ENCODE measurements around the gene STX11. TPM values are rescaled to one million over a fixed set of nuclear protein-coding genes. Genes with fewer than 3 reads are reported as not detected.

STX11 gene
- total RNA-seq: 10 to 100 TPM; 17.2 to 17.5 TPM

GRCh38 chr6:144149894-144150709 lies at the start of gene STX11:
Gene STX11 (plus strand): TSS chr6:144150517. CDS start chr6:144186628, 36,111 bp downstream.
- peak within 1 kb of the TSS; percentile 93 for H3K27ac Mint-ChIP-seq
- H3K27me3 Mint-ChIP-seq (ENCODE audit: low read depth): no peaks in the 10 kb centered on the region
- peaks cover 30% of the 10 kb centered on the region for H3K36me3 Mint-ChIP-seq (ENCODE audit: low read depth)
- CTCF ChIA-PET: interaction anchor here (0.7 to 1.2 kb wide), 2 partner anchors 43 to 67 kb away, joined by 3 to 4 read pairs; no protein-coding TSS in a partner anchor
- DNase-seq: peak; percentile 91
- no peaks in the 10 kb centered on the region for H3K9me3 Mint-ChIP-seq
- peak within 1 kb of the TSS; percentile 81 for H3K4me3 Mint-ChIP-seq
- peaks cover 40% of the 10 kb centered on the region for H3K4me1 Mint-ChIP-seq (ENCODE audit: low read depth)
- intact Hi-C loops (cut with micrococcal nuclease): loop anchor here (2.0 to 10.0 kb wide), 4 partner anchors 185 to 1205 kb away; partner anchors contain the start of genes ADAT2, HIVEP2 and PEX3

- Mint-ChIP-seq H3K9me3 (no peaks in the 10 kb centered on the region), H3K36me3 (ENCODE audit: low read depth) (no peaks in the 10 kb centered on the region), H3K4me3 (no peak overlapping the region), H3K4me1 (ENCODE audit: low read depth) (peaks cover 11% of the 10 kb centered on the region), H3K27ac (no peak overlapping the region), H3K27me3 (ENCODE audit: low read depth) (no peaks in the 10 kb centered on the region)
- CTCF ChIA-PET: interaction anchor here (0.7 to 8.7 kb wide), 2 partner anchors 11 to 116 kb away, joined by 3 to 46 read pairs; no protein-coding TSS in a partner anchor
- DNase-seq: no peak
- intact Hi-C loops (cut with micrococcal nuclease): loop anchor here (10.0 kb wide), 2 partner anchors 832 to 1112 kb away; no protein-coding TSS in a partner anchor
These were observed 47.2 kb upstream of the STX11 start for GRCh38 chr6:144103026-144103563.

- CTCF ChIA-PET: interaction anchor here (0.8 to 6.6 kb wide), 7 partner anchors 10 to 376 kb away, joined by 3 to 105 read pairs (median 5); no protein-coding TSS in a partner anchor
- DNase-seq: no peak
- Mint-ChIP-seq H3K4me3 (no peak overlapping the region), H3K4me1 (ENCODE audit: low read depth) (peaks cover 11% of the 10 kb centered on the region), H3K27me3 (ENCODE audit: low read depth) (no peaks in the 10 kb centered on the region), H3K27ac (no peak overlapping the region), H3K36me3 (ENCODE audit: low read depth) (no peaks in the 10 kb centered on the region), H3K9me3 (no peaks in the 10 kb centered on the region)
- intact Hi-C loops (cut with micrococcal nuclease): loop anchor here (2.0 to 10.0 kb wide), 3 partner anchors 180 to 1110 kb away; partner anchors contain the start of gene UTRN
These were observed 45.8 kb upstream of the STX11 start for GRCh38 chr6:144104488-144104887.

GRCh38 chr6:144104898-144105487 lies 45.3 kb upstream of the STX11 start:
- Mint-ChIP-seq H3K4me3 (no peak overlapping the region), H3K27ac (no peak overlapping the region), H3K4me1 (ENCODE audit: low read depth) (peaks cover 11% of the 10 kb centered on the region), H3K9me3 (no peaks in the 10 kb centered on the region), H3K36me3 (ENCODE audit: low read depth) (no peaks in the 10 kb centered on the region), H3K27me3 (ENCODE audit: low read depth) (no peaks in the 10 kb centered on the region)
- peak; percentile 48 for DNase-seq
- CTCF ChIA-PET: interaction anchor here (0.5 to 6.6 kb wide), 9 partner anchors 7 to 375 kb away, joined by 3 to 105 read pairs (median 4); no protein-coding TSS in a partner anchor
- intact Hi-C loops (cut with micrococcal nuclease): loop anchor here (1.0 to 10.0 kb wide), 10 partner anchors 26 to 1110 kb away; partner anchors contain the start of gene UTRN

- Mint-ChIP-seq H3K4me1 (ENCODE audit: low read depth) (peaks cover 11% of the 10 kb centered on the region), H3K27me3 (ENCODE audit: low read depth) (no peaks in the 10 kb centered on the region), H3K4me3 (no peak overlapping the region), H3K27ac (no peak overlapping the region), H3K36me3 (ENCODE audit: low read depth) (no peaks in the 10 kb centered on the region), H3K9me3 (no peaks in the 10 kb centered on the region)
- CTCF ChIA-PET: interaction anchor here (1.1 to 6.6 kb wide), 6 partner anchors 8 to 114 kb away, joined by 3 to 105 read pairs (median 4); no protein-coding TSS in a partner anchor
- DNase-seq: no peak
- intact Hi-C loops (cut with micrococcal nuclease): loop anchor here (5.0 to 10.0 kb wide), 4 partner anchors 361 to 1109 kb away; no protein-coding TSS in a partner anchor
These were observed 44.1 kb upstream of the STX11 start for GRCh38 chr6:144106206-144106605.

- Mint-ChIP-seq H3K4me3 (no peak overlapping the region), H3K36me3 (ENCODE audit: low read depth) (no peaks in the 10 kb centered on the region), H3K4me1 (ENCODE audit: low read depth) (peaks cover 7% of the 10 kb centered on the region), H3K27ac (no peak overlapping the region), H3K9me3 (no peaks in the 10 kb centered on the region), H3K27me3 (ENCODE audit: low read depth) (no peaks in the 10 kb centered on the region)
- intact Hi-C loops (cut with micrococcal nuclease): no loop called here
- CTCF ChIA-PET: interaction anchor here (1.0 to 6.6 kb wide), 2 partner anchors 110 to 362 kb away, joined by 4 to 105 read pairs; no protein-coding TSS in a partner anchor
- DNase-seq: no peak
These were observed 40.1 kb upstream of the STX11 start for GRCh38 chr6:144110210-144110609.

GRCh38 chr6:144113366-144113765 lies 37.0 kb upstream of the STX11 start:
- Mint-ChIP-seq H3K27me3 (ENCODE audit: low read depth) (no peaks in the 10 kb centered on the region), H3K4me3 (no peak overlapping the region), H3K36me3 (ENCODE audit: low read depth) (no peaks in the 10 kb centered on the region), H3K4me1 (ENCODE audit: low read depth) (no peaks in the 10 kb centered on the region), H3K27ac (no peak overlapping the region), H3K9me3 (no peaks in the 10 kb centered on the region)
- intact Hi-C loops (cut with micrococcal nuclease): no loop called here
- DNase-seq: no peak
- CTCF ChIA-PET: interaction anchor here (1.5 kb wide), 1 partner anchor 8 kb away, joined by 5 read pairs; no protein-coding TSS in a partner anchor

- Mint-ChIP-seq H3K27ac (no peak overlapping the region), H3K4me3 (no peak overlapping the region), H3K9me3 (no peaks in the 10 kb centered on the region), H3K36me3 (ENCODE audit: low read depth) (no peaks in the 10 kb centered on the region), H3K4me1 (ENCODE audit: low read depth) (no peaks in the 10 kb centered on the region), H3K27me3 (ENCODE audit: low read depth) (no peaks in the 10 kb centered on the region)
- no peak for DNase-seq
- intact Hi-C loops (cut with micrococcal nuclease): no loop called here
- CTCF ChIA-PET: interaction anchor here (0.6 to 1.5 kb wide), 5 partner anchors 10 to 367 kb away, joined by 3 to 7 read pairs (median 3); no protein-coding TSS in a partner anchor
These were observed 35.1 kb upstream of the STX11 start for GRCh38 chr6:144115219-144115618.

- Mint-ChIP-seq H3K36me3 (ENCODE audit: low read depth) (no peaks in the 10 kb centered on the region), H3K4me3 (no peak overlapping the region), H3K27me3 (ENCODE audit: low read depth) (no peaks in the 10 kb centered on the region), H3K27ac (no peak overlapping the region), H3K4me1 (ENCODE audit: low read depth) (peaks cover 2% of the 10 kb centered on the region), H3K9me3 (no peaks in the 10 kb centered on the region)
- CTCF ChIA-PET: no interaction called here
- no peak for DNase-seq
- intact Hi-C loops (cut with micrococcal nuclease): no loop called here
These were observed 30.9 kb upstream of the STX11 start for GRCh38 chr6:144119376-144119775.

GRCh38 chr6:144122861-144123260 lies 27.5 kb upstream of the STX11 start:
- H3K27me3 Mint-ChIP-seq (ENCODE audit: low read depth): no peaks in the 10 kb centered on the region
- H3K27ac Mint-ChIP-seq: no peak overlapping the region
- H3K4me3 Mint-ChIP-seq: no peak overlapping the region
- intact Hi-C loops (cut with micrococcal nuclease): no loop called here
- H3K4me1 Mint-ChIP-seq (ENCODE audit: low read depth): peaks cover 2% of the 10 kb centered on the region
- no peaks in the 10 kb centered on the region for H3K36me3 Mint-ChIP-seq (ENCODE audit: low read depth)
- no peak for DNase-seq
- no peaks in the 10 kb centered on the region for H3K9me3 Mint-ChIP-seq
- CTCF ChIA-PET: interaction anchor here (0.9 to 1.1 kb wide), 2 partner anchors 9 to 183 kb away, joined by 3 read pairs; no protein-coding TSS in a partner anchor

GRCh38 chr6:144123421-144123820 lies 26.9 kb upstream of the STX11 start:
- H3K27me3 Mint-ChIP-seq (ENCODE audit: low read depth): peaks cover 1% of the 10 kb centered on the region
- no peak for DNase-seq
- H3K4me3 Mint-ChIP-seq: no peak overlapping the region
- intact Hi-C loops (cut with micrococcal nuclease): no loop called here
- CTCF ChIA-PET: interaction anchor here (0.8 to 1.1 kb wide), 4 partner anchors 9 to 290 kb away, joined by 3 to 4 read pairs (median 3); no protein-coding TSS in a partner anchor
- no peak overlapping the region for H3K27ac Mint-ChIP-seq
- H3K4me1 Mint-ChIP-seq (ENCODE audit: low read depth): peaks cover 3% of the 10 kb centered on the region
- no peaks in the 10 kb centered on the region for H3K36me3 Mint-ChIP-seq (ENCODE audit: low read depth)
- H3K9me3 Mint-ChIP-seq: no peaks in the 10 kb centered on the region

- DNase-seq: no peak
- Mint-ChIP-seq H3K4me1 (ENCODE audit: low read depth) (peaks cover 6% of the 10 kb centered on the region), H3K4me3 (no peak overlapping the region), H3K27ac (no peak overlapping the region), H3K27me3 (ENCODE audit: low read depth) (peaks cover 2% of the 10 kb centered on the region), H3K9me3 (no peaks in the 10 kb centered on the region), H3K36me3 (ENCODE audit: low read depth) (no peaks in the 10 kb centered on the region)
- CTCF ChIA-PET: interaction anchor here (0.8 to 1.1 kb wide), 4 partner anchors 10 to 289 kb away, joined by 3 to 4 read pairs (median 3); no protein-coding TSS in a partner anchor
- intact Hi-C loops (cut with micrococcal nuclease): no loop called here
These were observed 26.5 kb upstream of the STX11 start for GRCh38 chr6:144123836-144124235.

Measured in activated naive CD4-positive, alpha-beta T cell treated with anti-CD3 and anti-CD28 coated beads for 36 hours (primary cell).